ENCODE measurements around the gene GRIK3. TPM values are rescaled to one million over a fixed set of nuclear protein-coding genes. Genes with fewer than 3 reads are reported as not detected.

Gene GRIK3
- total RNA-seq, 4 donors from 2014 or later = 0.13 to 0.42 (median 0.15) TPM; not detected in 1

GRCh38 chr1:36776948-36777831 is 257.1 kb downstream of the GRIK3 start:
- no peak overlapping the region for H3K4me3 ChIP-seq (replicated peaks in 1 of 3)
- 55 to 60% methylated on average over 9 to 10 of the region's 10 CpGs for WGBS, 2 donors
- DNase-seq = no peak

GRCh38 chr1:36776256-36776655 is 258.1 kb downstream of the GRIK3 start:
- H3K9me3 ChIP-seq = no peaks in the 10 kb centered on the region
- 52 to 55% methylated on average over 3 of the region's 3 CpGs for WGBS, 2 donors
- no peaks in the 10 kb centered on the region for H3K36me3 ChIP-seq
- peaks cover 4% of the 10 kb centered on the region for H3K27me3 ChIP-seq
- DNase-seq = no peak
- H3K4me1 ChIP-seq = peaks cover 0 to 6% of the 10 kb centered on the region in 2 donors
- no peak overlapping the region for H3K27ac ChIP-seq
- intact Hi-C loops (cut with DNase I) = no loop called here
- no peak for TF ChIP-seq POLR2A (IDR thresholded peaks at IDR 0.05)
- TF ChIP-seq CTCF (IDR thresholded peaks at IDR 0.05) = no peak
- no peak overlapping the region for H3K4me3 ChIP-seq (replicated peaks in 1 of 3)

More at GRCh38 chr1:36776948-36777831, 257.1 kb downstream of the GRIK3 start:
- Histone ChIP-seq H3K27ac (no peak overlapping the region), H3K27me3 (peaks cover 4% of the 10 kb centered on the region), H3K9me3 (no peaks in the 10 kb centered on the region), H3K36me3 (no peaks in the 10 kb centered on the region), H3K4me1 (no peaks in the 10 kb centered on the region)
- intact Hi-C loops (cut with DNase I) = no loop called here
- TF ChIP-seq CTCF (IDR thresholded peaks at IDR 0.05) (no peak), POLR2A (IDR thresholded peaks at IDR 0.05) (no peak)

- Histone ChIP-seq H3K36me3 (no peaks in the 10 kb centered on the region), H3K27ac (no peak overlapping the region), H3K27me3 (peaks cover 4% of the 10 kb centered on the region), H3K4me1 (peaks cover 0 to 6% of the 10 kb centered on the region in 2 donors), H3K4me3 (replicated peaks in 1 of 3) (no peak overlapping the region), H3K9me3 (no peaks in the 10 kb centered on the region)
- TF ChIP-seq CTCF (IDR thresholded peaks at IDR 0.05) = no peak
- TF ChIP-seq POLR2A (IDR thresholded peaks at IDR 0.05) = no peak
- intact Hi-C loops (cut with DNase I) = no loop called here
- no peak for DNase-seq
- 44 to 52% methylated on average over 2 of the region's 2 CpGs for WGBS, 2 donors
Measured at GRCh38 chr1:36775716-36776115, 258.6 kb downstream of the GRIK3 start.

GRCh38 chr1:36773827-36774541 is 260.3 kb downstream of the GRIK3 start:
- no peak for TF ChIP-seq POLR2A (IDR thresholded peaks at IDR 0.05)
- TF ChIP-seq CTCF (IDR thresholded peaks at IDR 0.05) = no peak
- intact Hi-C loops (cut with DNase I) = no loop called here
- H3K27ac ChIP-seq = no peak overlapping the region
- H3K4me1 ChIP-seq = peaks cover 0 to 6% of the 10 kb centered on the region in 2 donors
- 81 to 85% methylated on average over 13 of the region's 13 CpGs for WGBS, 2 donors
- H3K27me3 ChIP-seq = peaks cover 4% of the 10 kb centered on the region
- H3K9me3 ChIP-seq = no peaks in the 10 kb centered on the region
- no peak overlapping the region for H3K4me3 ChIP-seq (replicated peaks in 1 of 3)
- no peaks in the 10 kb centered on the region for H3K36me3 ChIP-seq
- no peak for DNase-seq
